HG02798 (cell line): ENCODE results near the gene TPM1.

Experiments used
- ATAC-seq: cut with Tn5 transposase; IDR thresholded peaks from one replicate; pipeline ENCODE4 v1.9.1; 2021; ENCODE audit warnings: mild to moderate bottlenecking; ENCODE audit not compliant: unreplicated experiment, poor library complexity

TPM1 gene

DNA sequence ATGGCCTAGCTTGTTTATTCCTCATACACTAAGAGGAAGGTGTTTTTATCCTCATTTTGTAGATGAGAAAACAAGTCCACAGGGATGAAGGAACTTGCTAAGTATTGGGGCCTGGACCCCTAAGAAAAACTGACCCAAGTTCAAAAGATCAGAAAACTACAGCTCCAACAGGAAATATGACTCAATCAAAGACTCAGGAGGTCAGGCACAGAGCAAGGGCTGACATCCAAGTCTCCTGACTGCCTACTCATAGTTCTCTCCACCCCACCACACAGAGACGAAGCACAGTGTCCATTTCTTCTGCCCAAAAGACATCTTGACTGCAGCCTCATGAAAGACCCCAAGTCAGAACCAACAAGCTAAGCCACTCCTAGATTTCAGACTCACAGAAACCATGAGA, 26.9 kb upstream of the TPM1 start:
- no peak for ATAC-seq

DNA sequence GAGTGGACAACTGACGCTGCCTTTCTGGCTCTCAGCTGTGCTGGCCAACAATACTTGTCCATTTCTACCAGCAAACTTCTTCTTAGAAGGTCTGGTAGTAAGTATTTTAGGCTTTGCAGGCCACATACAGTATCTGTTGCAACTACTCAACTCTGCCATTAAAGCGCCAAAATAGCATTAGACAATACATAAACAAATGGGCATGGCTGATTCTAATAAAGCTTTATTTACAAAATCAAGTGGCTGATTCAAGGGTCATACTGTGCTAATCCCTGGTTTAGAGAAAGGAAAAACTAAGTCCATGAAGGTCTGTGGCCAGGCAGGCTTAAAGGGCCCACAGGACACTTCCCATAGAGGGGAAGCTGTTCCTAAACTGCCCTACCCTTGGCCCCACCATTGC, 26.3 kb upstream of the TPM1 start:
- ATAC-seq: no peak

DNA sequence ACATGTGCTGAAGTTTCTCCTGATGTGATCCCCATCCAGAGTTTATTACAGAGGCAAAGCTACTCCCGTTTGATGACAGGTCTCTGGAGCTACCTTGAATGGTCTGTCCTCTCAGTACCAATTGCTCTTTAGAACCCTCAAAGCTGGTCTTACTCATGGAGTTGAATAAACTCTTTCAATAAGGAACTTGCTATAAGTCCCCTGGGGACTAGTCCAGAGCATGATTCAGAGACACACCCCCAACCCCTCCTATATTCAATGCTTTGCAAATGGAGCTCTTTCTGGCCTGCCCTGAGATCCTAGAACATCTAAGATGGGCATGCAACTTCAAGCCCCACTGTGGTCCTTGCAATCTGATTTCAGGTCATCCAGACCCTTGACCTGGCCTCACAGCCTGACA, 23.9 kb upstream of the TPM1 start:
- no peak for ATAC-seq

DNA sequence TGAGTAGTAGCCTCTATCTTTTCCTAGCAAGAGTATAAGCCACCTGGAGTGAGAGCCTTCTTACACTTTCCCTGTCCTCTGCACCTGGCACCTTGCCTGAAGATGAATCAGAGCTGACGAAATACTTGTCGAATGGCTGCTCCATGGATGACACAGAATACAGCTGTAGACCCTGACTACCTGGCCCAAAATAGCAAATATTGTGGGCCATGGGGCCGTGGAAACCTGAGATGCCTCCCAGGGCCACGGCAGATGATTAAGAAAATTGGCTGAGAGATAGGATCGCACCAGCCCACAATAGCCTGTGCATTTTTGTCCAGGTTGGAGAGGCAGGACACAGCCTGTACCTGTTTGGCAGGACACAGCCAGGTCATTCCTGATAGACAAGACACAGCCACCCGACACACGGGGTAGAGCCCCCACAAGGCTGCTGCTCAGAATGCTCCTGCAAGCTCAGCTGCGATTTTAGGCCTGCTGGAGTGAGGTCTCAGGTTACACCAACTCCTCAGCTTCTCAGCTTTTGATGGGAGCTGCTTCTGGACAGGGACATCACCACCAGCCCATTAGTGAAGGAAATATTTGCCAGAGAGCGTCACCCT, 22.9 kb upstream of the TPM1 start:
- ATAC-seq: no peak

DNA sequence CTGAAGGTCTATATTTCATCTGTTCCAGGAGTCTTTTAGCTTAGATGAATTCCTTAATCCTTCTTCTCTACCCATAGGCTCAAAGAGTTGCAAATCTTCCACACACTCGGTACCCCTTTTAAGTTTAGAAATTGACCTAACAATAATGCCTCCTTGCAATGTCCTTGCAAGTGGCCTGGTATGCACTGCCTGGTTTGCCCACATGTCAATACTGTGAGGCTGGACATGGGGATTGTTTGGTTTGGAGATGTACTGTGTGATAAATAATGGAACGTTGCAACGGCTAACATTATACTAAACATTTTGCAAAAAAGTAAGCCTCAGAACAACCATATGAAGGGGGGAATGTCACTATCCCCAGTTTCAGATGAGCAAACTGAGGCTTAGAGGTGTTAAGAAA, 22.4 kb upstream of the TPM1 start:
- no peak for ATAC-seq

DNA sequence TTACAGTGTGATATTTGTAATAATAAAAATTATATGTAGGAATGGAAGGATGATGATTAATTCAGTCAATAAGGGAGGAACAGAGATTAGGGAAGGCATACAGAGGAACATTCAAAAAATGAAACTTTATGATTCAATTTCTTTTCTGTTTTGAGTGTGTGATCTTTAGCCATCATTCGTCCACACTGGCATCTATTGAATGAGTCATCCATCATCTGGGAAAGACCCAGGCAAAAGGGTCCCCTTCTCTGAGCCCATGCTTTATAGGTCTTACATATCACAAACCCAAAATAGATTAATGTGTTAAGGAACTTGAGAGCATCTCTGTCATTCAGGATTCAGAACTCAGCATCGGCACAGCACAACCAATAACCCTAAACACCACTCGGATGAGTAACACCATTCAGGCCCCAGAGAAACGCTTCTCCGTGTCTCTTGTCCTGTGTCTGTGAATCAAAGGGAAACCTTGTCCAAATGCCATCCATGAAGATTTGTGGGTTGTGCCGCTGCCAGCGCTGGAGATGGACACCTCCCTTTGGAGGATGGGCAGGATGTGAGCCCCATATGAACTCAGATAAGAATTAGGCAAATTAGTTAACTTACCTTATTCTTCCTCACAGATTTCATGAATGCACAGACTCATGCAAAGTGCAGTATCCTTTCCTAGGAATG, 21.7 kb upstream of the TPM1 start:
- ATAC-seq: no peak

DNA sequence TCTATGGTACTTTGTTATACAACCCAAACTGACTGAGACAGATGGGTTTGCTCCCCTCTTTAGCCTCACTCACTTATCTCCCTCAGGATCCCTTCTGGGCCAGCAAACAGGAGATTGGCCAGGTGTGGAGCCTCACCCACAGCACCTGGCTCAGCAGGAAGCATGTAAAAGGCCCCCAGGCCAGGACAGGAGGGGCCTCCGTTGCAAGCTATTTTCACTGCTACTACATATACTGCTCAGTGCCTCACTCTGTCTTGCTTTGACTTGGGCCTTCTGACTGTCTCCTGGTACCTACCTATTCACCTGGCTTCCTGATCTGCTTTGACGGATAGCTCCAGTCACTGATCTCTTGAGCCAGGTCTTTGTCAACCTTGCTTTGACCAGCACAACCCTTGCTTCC, 20.4 kb upstream of the TPM1 start:
- no peak for ATAC-seq

DNA sequence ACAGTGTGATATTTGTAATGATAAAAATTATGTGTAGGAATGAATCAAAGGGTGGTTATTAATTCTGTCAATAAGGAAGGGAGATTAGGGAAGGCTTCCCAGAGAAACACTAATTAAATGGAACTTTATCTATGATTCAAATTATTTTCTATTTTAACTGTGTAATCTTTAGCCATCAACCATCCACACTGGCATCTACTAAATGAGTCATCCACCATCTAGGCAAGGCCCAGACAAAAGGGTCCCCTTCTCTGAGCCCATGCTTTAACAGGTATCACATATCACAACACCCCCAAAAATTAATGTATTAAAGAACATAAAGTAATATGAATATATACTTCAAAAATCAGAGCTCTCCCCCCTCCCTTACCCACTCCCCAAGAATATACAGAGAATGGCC, 19.9 kb upstream of the TPM1 start:
- no peak for ATAC-seq

DNA sequence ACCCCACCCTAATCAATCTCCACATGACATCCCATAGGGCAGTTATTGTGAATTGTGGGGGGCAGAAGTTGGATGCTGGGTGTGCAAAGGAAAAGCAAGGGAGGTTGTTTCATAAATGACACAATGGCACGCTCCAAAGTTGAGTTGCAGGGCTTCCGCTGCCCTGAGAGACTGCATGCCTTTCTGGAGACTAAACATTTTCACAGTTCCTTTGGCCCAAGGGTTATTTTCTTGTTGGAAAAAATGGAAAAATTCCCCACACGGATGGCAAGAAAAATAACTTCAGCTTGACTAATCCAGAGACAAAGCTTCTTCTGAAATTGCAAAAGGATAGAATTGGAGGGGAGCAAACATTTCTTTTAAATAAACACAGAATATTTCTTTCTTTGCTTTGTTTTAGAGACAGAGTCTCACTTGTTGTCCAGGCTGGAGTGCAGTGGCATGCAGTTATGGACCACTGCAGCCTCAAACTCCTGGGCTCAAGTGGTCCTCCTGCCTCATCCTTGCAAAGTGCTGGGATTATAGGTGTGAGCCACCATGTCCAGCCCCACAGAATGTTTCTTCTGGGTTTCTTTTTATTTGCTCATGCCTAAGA, 19.1 kb upstream of the TPM1 start:
- ATAC-seq: no peak

DNA sequence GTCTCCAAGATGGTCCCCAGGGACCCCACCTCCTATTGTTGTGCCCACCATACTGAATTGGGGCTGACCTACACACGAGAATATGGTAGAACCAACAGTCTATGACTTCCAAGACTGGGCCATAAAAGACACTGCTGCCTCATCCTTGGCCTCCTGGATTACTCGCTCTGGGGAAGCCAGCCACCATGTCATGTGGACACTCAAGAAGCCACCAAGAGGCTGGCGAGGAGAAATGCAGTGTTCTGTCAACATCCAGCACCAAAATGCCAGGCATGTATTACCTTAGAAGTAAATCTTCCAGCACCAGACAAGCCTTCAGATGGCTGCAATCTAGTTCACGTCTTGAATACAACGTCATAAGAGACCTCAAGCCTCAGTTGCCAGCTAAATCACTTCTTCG, 17.1 kb upstream of the TPM1 start:
- ATAC-seq: no peak

DNA sequence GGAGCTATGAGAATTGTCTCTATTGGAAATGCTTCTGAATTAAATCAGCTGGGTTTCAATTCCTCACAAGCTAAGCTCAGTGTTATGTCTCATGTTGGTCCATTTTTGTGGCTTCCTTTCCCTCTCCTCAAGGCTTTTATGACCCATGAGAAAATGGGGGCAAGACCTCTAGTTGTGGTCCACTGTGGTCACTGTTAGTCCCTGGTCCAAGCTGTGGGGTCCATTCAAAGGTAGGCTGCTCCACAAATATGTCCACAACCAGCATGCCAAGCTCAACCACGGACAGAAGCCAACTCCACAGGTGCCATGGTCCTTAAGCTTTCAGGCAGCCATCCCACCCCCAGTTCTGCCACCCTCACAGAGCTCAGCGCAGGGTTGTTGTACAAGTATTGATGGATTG, 14.9 kb upstream of the TPM1 start:
- ATAC-seq: no peak

DNA sequence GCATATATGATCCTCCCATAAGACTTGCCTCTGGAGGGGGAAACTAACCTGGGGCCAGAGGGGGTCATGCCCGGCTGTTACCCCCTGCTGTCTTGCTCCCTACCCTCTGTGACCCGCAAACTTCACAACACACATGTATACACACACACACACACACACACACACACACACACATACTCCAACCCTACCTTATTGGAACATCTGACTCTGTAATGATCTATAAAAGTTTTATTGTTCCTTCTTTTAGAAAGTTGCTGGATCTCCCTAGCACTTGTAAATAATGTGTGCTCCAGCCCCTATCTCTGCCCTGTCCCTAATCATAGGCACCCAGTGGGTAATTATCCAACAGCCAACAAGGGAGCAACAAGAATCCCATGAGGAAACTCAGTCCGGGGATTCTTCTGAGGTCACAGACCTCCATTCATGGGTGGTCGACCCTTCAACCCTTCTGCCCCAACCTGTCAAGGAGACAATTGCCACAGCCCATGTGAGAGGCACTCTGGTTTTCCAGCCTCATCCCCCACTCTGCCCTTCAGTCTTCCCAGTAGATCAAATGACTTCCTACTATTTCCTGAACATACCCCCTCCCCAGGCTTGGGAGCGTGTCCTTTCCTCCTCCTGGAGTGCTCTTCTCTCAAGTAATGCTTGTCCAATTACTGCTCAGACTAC, 14.0 kb upstream of the TPM1 start:
- ATAC-seq: no peak

DNA sequence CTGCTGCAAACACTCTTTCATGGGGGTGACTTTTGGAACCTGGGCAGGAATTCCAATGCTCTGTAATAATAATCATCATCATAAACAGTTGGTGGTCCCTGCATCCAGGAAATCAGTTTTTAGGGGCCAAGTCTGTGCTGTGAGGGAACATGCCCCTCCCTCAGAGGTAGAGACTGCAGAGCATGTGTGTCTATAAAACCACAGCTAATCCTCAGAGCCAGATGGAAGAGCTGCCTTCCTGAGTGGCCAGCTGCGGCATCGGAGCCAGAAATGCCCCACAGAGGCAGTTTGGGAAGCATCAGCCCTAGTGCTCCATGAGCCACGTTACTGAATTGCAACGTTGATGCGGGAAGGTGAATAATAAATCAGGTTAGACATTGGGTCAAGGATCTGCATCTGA, 12.9 kb upstream of the TPM1 start:
- no peak for ATAC-seq

DNA sequence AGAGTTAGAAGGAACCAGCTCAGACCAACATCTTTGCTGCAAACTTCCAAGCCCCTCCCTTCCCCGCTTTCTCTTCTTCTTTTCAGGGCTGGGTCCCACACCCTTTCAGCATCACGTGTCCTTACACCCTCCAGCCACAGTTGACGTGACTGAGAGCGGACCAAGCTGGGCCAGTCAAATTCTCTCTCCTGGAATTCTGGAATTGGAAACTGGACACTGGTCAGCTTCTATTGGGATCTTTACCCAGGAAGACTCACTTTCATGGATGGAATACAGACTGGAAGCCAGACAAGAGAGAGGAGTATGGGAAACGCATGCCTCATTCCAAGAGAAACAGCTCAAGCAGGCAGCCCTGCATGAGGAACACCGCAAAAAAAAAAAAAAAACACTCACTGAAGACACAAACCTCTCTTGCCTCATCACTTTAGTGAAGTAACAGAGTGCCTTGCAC, 12.4 kb upstream of the TPM1 start:
- ATAC-seq: no peak

DNA sequence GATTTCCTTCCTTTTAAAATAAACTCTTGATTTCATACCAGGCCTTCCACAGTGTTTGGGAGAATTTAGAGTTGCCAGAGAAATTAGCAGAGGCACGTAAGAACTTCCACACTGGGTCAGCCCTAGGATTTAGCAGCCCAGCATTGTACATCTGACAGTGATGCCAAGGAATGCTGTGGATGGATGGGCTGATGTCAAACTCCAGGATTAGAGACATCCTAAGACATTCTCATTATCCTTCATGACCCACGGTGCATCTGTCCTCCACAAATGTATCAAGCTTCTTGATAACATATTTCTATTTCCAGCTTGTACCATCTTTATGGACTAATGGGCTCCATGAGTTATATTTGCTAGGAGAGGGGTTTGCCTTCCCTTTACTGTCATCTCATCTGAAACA, 8.0 kb upstream of the TPM1 start:
- ATAC-seq: no peak

DNA sequence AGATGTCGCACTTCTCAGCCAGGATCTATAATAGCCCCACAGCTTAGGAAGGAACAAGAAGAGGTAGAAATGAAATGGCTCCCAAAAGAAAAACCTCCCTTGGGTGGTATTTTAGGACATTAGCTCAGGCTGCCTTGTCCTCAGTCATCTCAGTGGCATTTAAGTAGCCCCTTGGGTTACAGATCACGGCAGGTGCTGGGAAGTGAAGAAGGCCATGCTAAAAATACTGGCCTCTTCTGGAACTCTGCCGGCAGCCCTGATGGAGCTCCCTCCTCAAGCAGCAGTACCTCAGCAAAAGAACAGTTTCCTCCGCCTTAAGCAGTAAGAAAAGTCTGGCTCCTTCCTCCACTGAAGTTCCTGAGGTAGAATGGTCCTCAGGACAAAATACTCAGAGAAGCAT, 7.3 kb upstream of the TPM1 start:
- no peak for ATAC-seq

DNA sequence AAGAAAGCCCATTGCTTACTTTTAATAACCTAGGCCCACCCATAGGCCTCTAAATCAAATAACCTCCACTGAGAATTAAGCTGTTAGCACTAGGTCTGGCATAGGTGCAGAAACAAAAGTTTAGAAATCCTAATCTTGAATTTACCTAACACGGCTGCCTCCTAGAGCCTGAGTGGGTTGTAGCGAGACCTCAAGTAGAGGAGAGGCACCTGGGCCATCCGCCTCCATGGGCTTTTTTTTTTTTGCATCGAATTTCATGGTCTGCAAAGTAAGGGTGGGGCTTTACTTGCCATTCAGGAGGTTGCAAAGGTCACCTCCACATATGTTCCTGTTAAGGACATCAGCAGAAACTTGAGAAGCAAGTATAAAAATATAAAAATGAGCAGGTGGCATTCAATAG, 6.6 kb upstream of the TPM1 start:
- ATAC-seq: no peak

DNA sequence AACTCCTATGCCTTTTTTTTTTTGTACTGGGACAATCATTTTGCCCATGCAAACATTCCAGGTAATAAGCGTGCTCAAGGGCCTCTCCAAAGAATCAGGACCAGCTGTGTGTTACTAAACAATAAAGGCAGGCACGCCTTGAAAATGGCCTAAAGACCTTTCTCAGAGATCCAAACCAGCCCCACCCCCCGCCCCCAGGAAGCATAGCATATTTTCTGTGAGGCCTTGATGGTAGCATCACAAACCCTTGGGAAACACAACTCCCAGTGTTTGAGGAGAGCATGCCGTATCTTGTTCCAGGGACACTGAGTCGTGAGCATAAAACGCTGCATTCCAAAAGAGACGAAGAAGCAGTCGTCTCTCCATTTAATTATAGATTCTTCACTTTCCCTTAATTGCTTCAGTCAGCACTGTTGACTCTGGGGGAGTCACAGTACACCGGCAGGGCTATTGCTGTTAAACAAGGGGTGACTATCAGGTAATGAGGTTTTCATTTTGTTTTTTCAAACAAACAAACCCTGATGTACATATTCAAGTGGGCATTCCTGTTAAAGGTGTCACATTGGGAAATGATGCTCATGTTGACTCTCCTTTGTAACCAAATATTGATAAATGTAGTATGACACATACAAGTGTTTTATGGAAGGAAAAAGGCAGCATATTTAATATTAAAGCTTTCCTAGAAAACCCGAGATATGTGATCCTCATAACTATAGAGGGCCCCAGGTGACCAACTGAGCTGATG, 4.4 kb upstream of the TPM1 start:
- no peak for ATAC-seq

DNA sequence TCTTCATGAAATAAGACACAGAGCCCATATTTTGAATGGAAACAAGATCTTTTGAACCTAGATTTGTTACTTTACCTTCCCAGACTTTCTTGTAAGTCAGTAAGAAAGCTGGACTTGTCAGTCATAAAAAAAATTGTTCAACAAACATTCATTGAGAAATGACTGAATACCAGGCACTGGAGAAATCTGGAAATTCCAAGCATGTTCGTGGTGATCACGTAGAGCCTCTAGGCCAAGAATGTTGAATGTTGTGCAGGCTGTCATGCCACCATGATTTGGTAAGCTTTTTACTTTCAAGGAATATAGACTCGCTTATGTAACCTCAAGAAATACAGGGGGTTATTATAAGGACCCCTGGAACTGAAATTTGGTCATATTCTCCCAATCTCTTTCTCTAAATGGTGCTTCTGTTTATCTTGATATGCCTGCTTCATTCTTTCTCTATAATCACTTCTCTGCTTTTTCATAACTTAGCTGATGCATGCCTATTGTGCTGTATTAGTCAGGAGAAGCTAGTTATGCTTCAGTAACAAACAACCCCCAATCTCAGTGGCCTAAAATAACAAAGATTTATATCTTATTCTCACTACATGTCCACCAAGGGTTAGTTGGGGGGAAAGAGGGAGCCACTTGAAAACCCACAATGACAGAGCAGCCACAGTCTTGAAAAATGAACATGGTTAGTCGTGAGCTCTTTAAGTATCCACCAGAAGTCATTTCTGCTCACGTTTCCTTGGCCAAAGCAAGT, 3.4 kb upstream of the TPM1 start:
- ATAC-seq: no peak

DNA sequence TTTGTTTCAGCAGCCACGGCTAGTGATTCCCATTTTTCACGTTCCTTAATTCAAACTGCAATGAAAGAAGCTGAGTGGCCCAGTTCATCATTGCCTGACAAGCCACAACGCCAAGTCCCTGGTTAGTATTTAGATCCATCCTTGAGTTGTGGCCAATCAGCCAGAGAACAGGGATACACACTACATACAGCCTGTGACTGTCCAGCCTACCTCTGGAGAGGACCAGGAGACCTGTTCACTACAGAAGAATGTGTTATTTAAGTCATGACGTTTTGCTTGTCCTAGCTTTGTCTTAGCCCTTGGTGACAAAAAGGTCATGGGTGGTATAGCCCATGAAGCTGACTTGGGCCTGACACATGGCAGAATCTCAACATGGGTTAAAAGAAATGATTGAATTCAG, 2.7 kb upstream of the TPM1 start:
- ATAC-seq: no peak
